PC-9 (cell line): ENCODE measurements around the gene SLC22A25.

Experiments used
- EZH2 ChIP-seq: fragments of 200-600 bp; sonication (generic); IDR thresholded peaks from 2 replicates; pipeline ENCODE4 v1.8.0; 2017; ENCODE audit warnings: antibody characterized with exemption, low read depth
- TF ChIP-seq, protein P1 (sequence below): fragments of 200-600 bp; sonication (generic); conservative IDR thresholded peaks from 2 replicates; pipeline ENCODE4 v1.6.1; 2017; ENCODE audit warnings: mixed run types, antibody characterized with exemption, mild to moderate bottlenecking, moderate library complexity

- TF ChIP-seq, protein P1, sequence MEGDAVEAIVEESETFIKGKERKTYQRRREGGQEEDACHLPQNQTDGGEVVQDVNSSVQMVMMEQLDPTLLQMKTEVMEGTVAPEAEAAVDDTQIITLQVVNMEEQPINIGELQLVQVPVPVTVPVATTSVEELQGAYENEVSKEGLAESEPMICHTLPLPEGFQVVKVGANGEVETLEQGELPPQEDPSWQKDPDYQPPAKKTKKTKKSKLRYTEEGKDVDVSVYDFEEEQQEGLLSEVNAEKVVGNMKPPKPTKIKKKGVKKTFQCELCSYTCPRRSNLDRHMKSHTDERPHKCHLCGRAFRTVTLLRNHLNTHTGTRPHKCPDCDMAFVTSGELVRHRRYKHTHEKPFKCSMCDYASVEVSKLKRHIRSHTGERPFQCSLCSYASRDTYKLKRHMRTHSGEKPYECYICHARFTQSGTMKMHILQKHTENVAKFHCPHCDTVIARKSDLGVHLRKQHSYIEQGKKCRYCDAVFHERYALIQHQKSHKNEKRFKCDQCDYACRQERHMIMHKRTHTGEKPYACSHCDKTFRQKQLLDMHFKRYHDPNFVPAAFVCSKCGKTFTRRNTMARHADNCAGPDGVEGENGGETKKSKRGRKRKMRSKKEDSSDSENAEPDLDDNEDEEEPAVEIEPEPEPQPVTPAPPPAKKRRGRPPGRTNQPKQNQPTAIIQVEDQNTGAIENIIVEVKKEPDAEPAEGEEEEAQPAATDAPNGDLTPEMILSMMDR: peak; percentile 81
- no peak for TF ChIP-seq EZH2
These were observed 30.7 kb downstream of the SLC22A25 start for GRCh38 chr11:63212742-63213141.
